Activated CD4-positive, alpha-beta T cell treated with anti-CD3 and anti-CD28 coated beads, Interleukin-2, amount 10 ng/mL, durations not matched to agents 24 days and 14 days (primary cell): Measurements from ENCODE around the gene CPAMD8. TPM values are rescaled to one million over a fixed set of nuclear protein-coding genes. Genes with fewer than 3 reads are reported as not detected.
"Not testable (repeated sequence)": the region's sequence is repeated elsewhere in the genome, so short reads cannot be mapped to it uniquely, and the experiment has no call there.

Experiments
- DNase-seq: peaks from one replicate; pipeline ENCODE4 v3.0.0; 2022
- H3K27ac Mint-ChIP-seq: one replicate; pipeline ENCODE4 v1.8.0; 2022; ENCODE audit warnings: mild to moderate bottlenecking, mixed read lengths
- H3K27me3 Mint-ChIP-seq: one replicate; pipeline ENCODE4 v1.8.0; 2022; ENCODE audit warnings: mixed read lengths
- H3K36me3 Mint-ChIP-seq: one replicate; pipeline ENCODE4 v1.8.0; 2022; ENCODE audit warnings: low read depth, mild to moderate bottlenecking, mixed read lengths
- H3K4me1 Mint-ChIP-seq: one replicate; pipeline ENCODE4 v1.8.0; 2021; ENCODE audit warnings: mixed read lengths
- H3K4me3 Mint-ChIP-seq: one replicate; pipeline ENCODE4 v1.8.0; 2022; ENCODE audit warnings: mild to moderate bottlenecking, moderate library complexity, mixed read lengths
- H3K9me3 Mint-ChIP-seq: one replicate; pipeline ENCODE4 v1.8.0; 2021; ENCODE audit warnings: mixed read lengths
- intact Hi-C: fragments of 100-400 bp; cut with micrococcal nuclease; formaldehyde crosslinking; loops from one replicate; pipeline ENCODE4 v1.15.1; 2023
- total RNA-seq: library from RNA; stranded (reverse); gene quantifications from 2 replicates; pipeline ENCODE4 v1.2.3, GENCODE V29; 2022

CPAMD8 gene
- total RNA-seq, 1 donor from 2014 or later, result 0.33 TPM

DNA sequence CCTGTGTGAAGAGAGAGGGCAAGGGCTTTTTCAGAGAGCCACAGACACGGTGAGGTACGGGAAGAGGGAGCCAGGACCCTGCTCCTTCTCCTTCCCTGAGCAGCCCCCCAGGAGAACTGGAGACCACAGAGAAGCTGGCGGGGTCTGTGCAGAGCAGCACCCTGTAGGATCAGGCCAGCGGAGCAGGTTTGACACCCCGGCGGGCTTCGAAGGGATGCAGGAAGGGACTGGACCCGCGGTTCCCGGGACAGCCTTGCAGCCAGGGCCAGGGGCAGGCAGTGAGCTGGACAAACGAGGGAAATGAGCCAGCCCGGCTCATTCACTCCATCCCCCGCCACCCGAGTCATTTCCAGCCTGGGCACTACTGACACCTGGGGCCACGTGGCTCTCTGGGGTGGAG is 22.2 kb downstream of the CPAMD8 start:
- H3K36me3 Mint-ChIP-seq, result no peaks in the 10 kb centered on the region
- H3K9me3 Mint-ChIP-seq, result no peaks in the 10 kb centered on the region
- no peak overlapping the region for H3K4me3 Mint-ChIP-seq

DNA sequence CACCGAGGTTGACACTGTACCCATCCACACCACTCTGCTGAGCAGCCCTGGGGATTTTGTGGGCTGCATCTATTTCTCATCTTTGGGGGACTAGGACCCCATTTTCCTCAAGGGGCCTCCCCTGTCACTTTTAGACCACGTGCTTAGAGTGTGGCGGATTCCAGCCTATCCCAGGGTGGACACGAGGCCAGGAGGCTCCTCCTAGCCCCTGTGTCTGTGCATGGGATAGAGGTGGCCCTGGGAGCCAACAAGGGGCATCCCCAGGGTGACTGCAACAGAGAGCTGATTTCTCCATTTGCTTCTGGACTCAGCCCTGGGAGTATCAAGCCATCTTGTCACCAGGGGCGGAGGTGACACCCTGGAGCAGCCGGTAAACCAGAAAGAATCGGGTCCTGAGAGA is 24.2 kb downstream of the CPAMD8 start:
- H3K27me3 Mint-ChIP-seq, result peaks cover 4% of the 10 kb centered on the region
- DNase-seq, result no peak
- peaks cover 3% of the 10 kb centered on the region for H3K36me3 Mint-ChIP-seq
- peaks cover 6% of the 10 kb centered on the region for H3K9me3 Mint-ChIP-seq
- intact Hi-C loops, result no loop called here
- no peak overlapping the region for H3K4me3 Mint-ChIP-seq
- peaks cover 18% of the 10 kb centered on the region for H3K4me1 Mint-ChIP-seq
- H3K27ac Mint-ChIP-seq, result no peak overlapping the region

More for the DNA sequence above, 22.2 kb downstream of the CPAMD8 start:
- peaks cover 4% of the 10 kb centered on the region for H3K27me3 Mint-ChIP-seq
- DNase-seq, result no peak
- intact Hi-C loops, result no loop called here
- peaks cover 18% of the 10 kb centered on the region for H3K4me1 Mint-ChIP-seq
- H3K27ac Mint-ChIP-seq, result no peak overlapping the region

DNA sequence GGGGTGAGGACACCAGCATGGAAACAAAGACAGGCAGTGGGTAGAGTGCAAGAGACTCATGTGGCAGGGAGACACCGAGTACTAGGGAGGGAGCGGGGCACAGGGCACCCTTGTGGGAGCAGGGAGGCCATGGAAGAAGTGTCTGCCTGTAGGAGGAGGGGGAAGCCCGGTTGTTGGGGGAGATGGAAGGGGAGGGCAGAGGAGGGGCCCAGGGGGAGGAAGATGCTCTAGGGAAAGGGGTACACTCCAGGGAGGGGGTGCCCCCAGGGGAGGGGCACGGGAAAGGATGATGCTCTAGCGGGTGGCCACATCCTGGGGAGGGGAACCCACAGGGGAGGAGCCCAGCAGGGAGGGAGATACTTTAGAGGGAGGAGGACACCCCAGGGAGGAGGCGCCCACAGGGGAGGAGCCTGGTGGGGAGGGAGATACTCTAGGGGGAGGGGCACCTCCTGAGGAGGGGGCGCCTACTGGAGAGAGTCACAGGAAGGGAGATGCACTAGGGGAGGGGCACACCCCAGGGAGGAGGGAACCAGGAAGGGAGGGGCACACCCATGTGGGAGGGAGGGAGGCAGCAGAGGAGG is 24.9 kb downstream of the CPAMD8 start:
- peaks cover 3% of the 10 kb centered on the region for H3K36me3 Mint-ChIP-seq
- peaks cover 18% of the 10 kb centered on the region for H3K4me1 Mint-ChIP-seq

DNA sequence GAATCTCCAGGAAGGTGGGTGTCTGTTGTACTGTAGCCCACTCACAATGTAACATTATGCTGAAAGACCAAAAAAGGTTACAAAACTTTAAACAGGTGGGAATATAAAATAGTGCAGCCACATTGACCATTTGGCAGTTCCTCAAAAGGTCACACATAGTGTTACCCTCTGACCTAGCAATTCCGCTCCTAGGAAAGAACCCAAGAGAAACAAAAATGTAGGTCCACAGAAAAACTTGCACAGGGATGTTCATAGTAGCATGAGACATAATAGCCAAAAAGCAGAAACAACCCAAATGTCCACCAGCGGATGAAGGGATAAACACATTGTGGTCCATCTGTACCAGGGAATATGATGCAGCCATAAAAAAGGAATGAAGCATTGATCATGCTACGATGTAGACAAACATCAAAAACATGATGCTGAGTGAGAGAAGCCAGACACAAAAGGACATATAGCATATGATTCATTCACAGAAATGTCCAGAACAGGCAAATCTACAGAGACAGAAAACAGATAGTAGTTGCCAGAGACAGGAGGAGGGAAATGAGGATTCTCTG is 27.9 kb downstream of the CPAMD8 start:
- DNase-seq, result no peak
- intact Hi-C loops, result no loop called here
- H3K27ac Mint-ChIP-seq, result no peak overlapping the region
- H3K9me3 Mint-ChIP-seq, result peaks cover 10% of the 10 kb centered on the region
- H3K4me3 Mint-ChIP-seq, result no peak overlapping the region
- H3K36me3 Mint-ChIP-seq, result peaks cover 3% of the 10 kb centered on the region
- H3K4me1 Mint-ChIP-seq, result peaks cover 18% of the 10 kb centered on the region
- no peaks in the 10 kb centered on the region for H3K27me3 Mint-ChIP-seq

More for the DNA sequence above, 24.9 kb downstream of the CPAMD8 start:
- peak; percentile 96 for DNase-seq
- peaks cover 2% of the 10 kb centered on the region for H3K27me3 Mint-ChIP-seq
- intact Hi-C loops, result no loop called here
- peak overlapping the region; percentile 73 for H3K4me3 Mint-ChIP-seq
- H3K27ac Mint-ChIP-seq, result peak overlapping the region; percentile 79
- peaks cover 6% of the 10 kb centered on the region for H3K9me3 Mint-ChIP-seq

DNA sequence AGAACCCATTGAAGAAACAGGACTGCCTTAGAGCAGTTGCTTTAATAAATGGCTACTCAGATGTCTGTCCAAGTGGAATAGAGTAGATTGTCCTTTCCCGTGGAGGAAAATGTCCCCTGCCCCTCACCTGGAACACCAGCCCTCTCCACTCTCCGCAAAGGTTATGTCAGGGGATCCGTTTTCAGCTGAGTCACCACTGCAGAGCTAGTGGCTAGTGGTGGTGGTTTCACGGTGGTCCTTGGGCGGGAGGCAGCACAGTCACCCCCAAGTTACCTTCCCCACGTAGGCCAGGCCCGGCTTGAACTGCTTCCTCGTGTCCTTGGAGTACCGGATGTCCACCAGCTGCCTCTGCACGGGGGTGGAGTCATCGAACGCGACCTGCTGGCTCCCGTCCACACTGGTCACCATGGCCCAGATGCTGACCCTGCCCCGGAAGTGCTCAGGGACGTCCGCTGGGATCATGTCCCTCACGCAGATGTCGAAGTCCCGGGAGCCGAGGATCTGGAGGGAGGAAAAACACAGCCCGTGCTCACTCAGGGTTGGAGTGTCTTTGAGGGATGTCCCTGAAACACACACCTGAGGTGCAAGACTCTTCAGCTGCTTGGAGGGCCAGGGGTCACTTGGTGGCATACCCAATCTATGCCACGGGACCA is 29.6 kb downstream of the CPAMD8 start:
- H3K36me3 Mint-ChIP-seq, H3K27ac Mint-ChIP-seq, intact Hi-C loops, DNase-seq, H3K27me3 Mint-ChIP-seq, H3K4me3 Mint-ChIP-seq: not testable (repeated sequence)
- Mint-ChIP-seq H3K9me3 (peaks cover 14% of the 10 kb centered on the region), H3K4me1 (peaks cover 13% of the 10 kb centered on the region)

DNA sequence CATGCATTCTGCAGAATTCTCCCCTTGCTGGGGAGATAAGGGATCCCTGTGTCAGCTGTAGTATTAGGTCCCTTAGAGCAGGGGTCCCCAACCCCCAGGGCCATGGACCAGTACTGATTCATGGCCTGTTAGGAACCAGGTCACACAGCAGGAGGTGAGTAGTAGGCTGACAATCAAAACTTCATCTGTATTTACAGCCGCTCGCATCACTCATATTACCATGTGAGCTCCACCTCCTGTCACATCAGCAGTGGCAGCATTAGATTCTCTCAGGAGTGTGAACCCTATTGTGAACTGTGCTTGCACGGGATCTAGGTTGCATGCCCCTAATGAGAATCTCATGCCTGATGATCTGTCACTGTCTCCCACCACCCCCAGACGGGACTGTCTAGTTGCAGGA is 37.9 kb downstream of the CPAMD8 start:
- DNase-seq, result no peak
- Mint-ChIP-seq H3K9me3 (peaks cover 10% of the 10 kb centered on the region), H3K4me1 (no peaks in the 10 kb centered on the region), H3K4me3 (no peak overlapping the region), H3K27ac (no peak overlapping the region), H3K27me3 (peaks cover 4% of the 10 kb centered on the region), H3K36me3 (no peaks in the 10 kb centered on the region)
- intact Hi-C loops, result no loop called here

DNA sequence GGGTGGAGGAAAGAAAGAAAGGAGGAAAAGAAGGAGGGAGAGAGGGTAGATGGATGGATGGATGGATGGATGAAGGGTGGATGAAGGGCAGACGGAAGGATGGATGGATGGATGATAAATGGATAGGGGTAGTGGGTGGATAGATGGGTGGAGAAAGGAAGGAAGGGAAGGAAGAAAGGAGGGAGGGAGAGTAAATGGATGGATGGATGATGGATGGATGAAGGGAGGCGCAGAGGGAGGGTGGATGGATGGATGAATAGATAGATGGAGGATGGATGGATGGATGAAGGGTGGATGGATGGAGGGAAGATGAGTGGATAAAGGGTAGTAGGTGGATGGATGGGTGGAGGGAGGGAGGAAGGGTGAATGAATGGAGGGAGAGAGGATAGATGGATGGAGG is 41.2 kb downstream of the CPAMD8 start:
- intact Hi-C loops, result no loop called here
- H3K27ac Mint-ChIP-seq, result no peak overlapping the region
- H3K9me3 Mint-ChIP-seq, result peaks cover 7% of the 10 kb centered on the region
- H3K27me3 Mint-ChIP-seq, result peaks cover 3% of the 10 kb centered on the region
- no peaks in the 10 kb centered on the region for H3K4me1 Mint-ChIP-seq
- H3K4me3 Mint-ChIP-seq, result no peak overlapping the region
- no peaks in the 10 kb centered on the region for H3K36me3 Mint-ChIP-seq
- no peak for DNase-seq

DNA sequence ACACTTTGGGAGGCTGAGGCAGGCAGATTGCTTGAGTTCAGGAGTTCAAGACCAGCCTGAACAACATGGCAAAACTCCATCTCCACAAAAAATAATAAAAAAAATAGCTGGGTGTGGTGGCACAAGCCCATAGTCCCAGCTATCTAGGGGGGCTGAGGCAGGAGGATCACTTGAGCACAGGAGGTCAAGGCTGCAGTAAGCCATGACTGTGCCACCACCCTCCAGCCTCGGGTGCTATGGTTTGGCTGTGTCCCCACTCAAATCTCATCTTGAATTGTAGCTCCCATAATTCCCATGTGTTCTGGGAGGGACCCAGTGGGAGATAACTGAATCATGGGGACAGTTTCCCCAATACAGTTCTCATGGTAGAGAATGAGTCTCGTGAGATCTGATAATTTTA is 44.0 kb downstream of the CPAMD8 start:
- H3K4me3 Mint-ChIP-seq, DNase-seq, intact Hi-C loops, H3K27ac Mint-ChIP-seq, H3K4me1 Mint-ChIP-seq, H3K36me3 Mint-ChIP-seq, H3K27me3 Mint-ChIP-seq: not testable (repeated sequence)
- peaks cover 22% of the 10 kb centered on the region for H3K9me3 Mint-ChIP-seq

DNA sequence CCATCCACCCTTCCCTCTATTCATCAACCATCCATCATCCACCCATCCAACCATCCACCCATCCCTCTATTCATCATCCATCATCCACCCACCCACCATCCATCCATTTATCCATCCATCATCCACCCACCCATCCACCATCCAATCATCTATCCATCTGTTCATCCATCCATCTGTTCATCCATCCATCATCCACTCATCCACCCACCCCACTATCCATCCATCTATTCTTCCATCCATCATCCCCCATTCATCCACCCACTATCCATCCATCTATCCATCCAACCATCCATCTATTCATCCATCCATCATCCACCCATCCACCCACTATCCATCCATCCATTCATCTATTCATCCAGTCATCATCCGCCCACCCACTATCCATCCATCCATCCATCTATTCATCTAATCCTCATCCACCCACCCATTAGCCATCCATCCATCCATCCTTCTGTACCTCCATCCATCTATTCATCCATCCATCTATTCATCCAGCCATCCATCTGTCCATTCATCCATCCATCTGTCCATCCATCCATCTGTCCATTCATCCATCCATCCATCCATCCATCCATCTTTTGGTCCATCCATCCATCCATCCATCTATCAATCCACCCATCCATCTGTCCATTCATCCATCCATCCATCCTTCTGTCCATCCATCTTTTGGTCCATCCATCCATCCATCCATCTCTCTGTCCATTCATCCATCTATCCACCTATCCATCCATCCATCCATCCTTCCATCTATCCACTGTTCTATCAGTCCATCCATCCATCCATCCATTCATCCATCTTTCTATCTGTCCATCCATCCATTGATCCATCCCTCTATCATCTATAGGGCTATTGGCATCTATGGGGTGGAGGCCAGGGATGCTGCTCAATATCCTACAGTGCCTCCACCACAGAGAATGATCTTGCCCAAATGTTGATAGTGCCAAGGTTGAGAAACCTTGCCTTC is 47.5 kb downstream of the CPAMD8 start:
- intact Hi-C loops, result no loop called here

DNA sequence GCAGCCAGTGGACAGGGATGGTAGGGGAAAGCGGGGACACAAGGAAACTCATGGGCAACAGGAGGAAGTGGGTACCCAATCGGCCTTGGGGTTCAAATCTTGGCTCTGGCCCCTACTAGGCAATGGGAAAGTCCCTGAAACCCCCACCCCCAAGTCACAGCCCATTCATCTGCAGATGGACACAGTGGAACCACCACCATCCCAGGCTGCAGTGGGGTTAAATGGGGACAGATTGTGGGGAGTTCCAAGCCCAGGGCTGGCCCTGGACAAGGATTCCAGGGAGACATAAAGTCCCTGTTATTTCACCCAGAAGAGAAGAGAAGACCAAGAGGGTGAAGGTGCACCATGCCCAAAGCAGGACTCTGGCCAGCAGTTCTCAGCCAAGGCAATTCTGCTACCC is 48.5 kb downstream of the CPAMD8 start:
- Mint-ChIP-seq H3K36me3 (no peaks in the 10 kb centered on the region), H3K4me1 (no peaks in the 10 kb centered on the region), H3K27me3 (no peaks in the 10 kb centered on the region), H3K9me3 (peaks cover 15% of the 10 kb centered on the region), H3K4me3 (no peak overlapping the region), H3K27ac (no peak overlapping the region)
- DNase-seq, result no peak
- intact Hi-C loops, result no loop called here

More for the DNA sequence above, 47.5 kb downstream of the CPAMD8 start:
- Mint-ChIP-seq H3K9me3 (peaks cover 21% of the 10 kb centered on the region), H3K36me3 (no peaks in the 10 kb centered on the region), H3K27ac (no peak overlapping the region), H3K27me3 (peaks cover 1% of the 10 kb centered on the region), H3K4me1 (no peaks in the 10 kb centered on the region), H3K4me3 (no peak overlapping the region)
- no peak for DNase-seq

DNA sequence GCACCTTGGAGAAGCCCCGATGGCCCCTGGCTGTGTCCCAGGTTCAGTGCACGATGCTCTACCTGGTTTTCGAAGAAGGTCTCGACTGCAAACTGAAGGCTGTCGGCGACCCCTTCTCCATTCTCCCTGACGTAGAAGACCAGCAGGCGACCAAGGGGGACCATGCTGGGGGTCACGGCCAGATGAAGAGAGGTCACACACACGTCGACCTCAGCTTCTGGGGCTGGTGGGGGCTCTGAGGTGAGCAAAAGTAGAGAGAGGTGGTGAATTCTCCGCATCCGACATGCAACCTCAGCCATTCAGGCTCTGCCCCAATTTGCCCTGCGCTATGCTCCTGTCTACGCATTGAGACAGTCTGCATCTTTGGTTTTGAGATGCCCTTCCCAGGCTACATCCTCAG is 49.3 kb downstream of the CPAMD8 start:
- intact Hi-C loops, result no loop called here
- Mint-ChIP-seq H3K4me1 (no peaks in the 10 kb centered on the region), H3K4me3 (no peak overlapping the region), H3K9me3 (peaks cover 15% of the 10 kb centered on the region), H3K27ac (no peak overlapping the region), H3K27me3 (no peaks in the 10 kb centered on the region), H3K36me3 (no peaks in the 10 kb centered on the region)
- DNase-seq, result no peak

DNA sequence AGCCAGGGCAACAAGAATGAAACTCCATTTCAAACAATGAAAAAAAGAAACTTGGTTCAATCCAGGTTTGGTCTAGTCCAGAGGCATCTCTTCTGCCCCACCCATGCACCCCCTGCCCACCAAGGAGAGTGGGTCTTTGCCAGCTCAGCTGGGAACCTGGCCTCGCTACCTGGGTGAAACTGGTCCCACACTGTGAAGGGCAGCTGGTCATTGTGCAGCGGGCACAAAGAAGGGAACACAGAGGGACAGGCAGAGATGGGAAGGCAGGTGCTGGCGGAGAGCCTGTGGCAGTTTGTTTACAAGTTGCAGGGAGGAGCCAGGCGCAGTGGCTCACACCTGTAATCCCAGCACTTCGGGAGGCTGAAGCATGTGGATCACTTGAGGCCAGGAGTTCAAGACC is 50.2 kb downstream of the CPAMD8 start:
- Mint-ChIP-seq H3K27ac (no peak overlapping the region), H3K27me3 (no peaks in the 10 kb centered on the region), H3K4me1 (no peaks in the 10 kb centered on the region), H3K36me3 (no peaks in the 10 kb centered on the region), H3K4me3 (no peak overlapping the region), H3K9me3 (peaks cover 15% of the 10 kb centered on the region)
- no peak for DNase-seq
- intact Hi-C loops, result no loop called here

DNA sequence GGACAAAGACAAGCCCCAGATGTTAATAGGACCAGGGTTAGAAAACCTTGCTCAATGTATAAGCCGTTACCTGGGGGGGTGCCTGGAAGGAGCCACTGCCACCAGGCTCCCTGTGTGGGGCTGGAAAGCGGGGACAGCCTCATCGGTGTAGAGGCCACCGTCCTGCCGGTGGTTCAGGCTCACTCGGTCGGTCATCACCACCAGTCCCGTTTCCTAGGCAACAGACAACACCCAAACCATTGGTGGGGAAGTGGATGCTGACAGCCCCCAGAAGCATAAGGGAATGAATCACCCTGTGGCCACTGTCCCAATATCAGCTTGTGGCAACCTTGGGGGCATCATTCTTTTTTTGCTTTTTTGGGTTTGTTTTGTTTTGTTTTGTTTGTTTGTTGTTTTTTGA is 55.8 kb downstream of the CPAMD8 start:
- H3K36me3 Mint-ChIP-seq, result no peaks in the 10 kb centered on the region
- H3K27me3 Mint-ChIP-seq, result no peaks in the 10 kb centered on the region
- H3K4me3 Mint-ChIP-seq, result no peak overlapping the region
- peaks cover 3% of the 10 kb centered on the region for H3K9me3 Mint-ChIP-seq
- no peak overlapping the region for H3K27ac Mint-ChIP-seq
- intact Hi-C loops, result no loop called here
- no peak for DNase-seq
- H3K4me1 Mint-ChIP-seq, result no peaks in the 10 kb centered on the region

DNA sequence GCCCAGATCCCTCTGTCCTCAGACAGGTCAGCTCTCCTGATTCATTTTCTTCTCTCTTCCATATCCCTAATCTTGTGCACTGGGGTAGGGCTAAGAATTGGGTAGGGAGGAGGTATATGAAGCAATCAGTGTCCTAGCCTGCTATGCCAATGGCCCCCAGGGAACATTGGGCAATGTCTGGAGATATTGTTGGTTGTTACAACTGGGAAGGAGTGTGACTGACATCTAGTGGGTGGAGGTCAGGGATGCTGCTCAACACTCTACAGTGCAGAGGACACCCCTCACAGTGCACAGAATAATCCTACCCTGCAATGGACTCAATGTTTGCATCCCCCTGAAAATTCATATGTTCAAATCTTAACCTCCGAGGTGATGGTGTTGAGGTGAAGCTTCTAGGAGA is 57.5 kb downstream of the CPAMD8 start:
- no peak for DNase-seq
- Mint-ChIP-seq H3K9me3 (peaks cover 9% of the 10 kb centered on the region), H3K4me1 (no peaks in the 10 kb centered on the region), H3K4me3 (no peak overlapping the region), H3K27ac (no peak overlapping the region), H3K36me3 (no peaks in the 10 kb centered on the region), H3K27me3 (no peaks in the 10 kb centered on the region)
- intact Hi-C loops, result no loop called here
